ENCODE results near the gene LMF2. TPM values are rescaled to one million over a fixed set of nuclear protein-coding genes. Genes with fewer than 3 reads are reported as not detected.

LMF2 gene
- total RNA-seq, 1 donor from 2014 or later = 93.2 TPM

DNA sequence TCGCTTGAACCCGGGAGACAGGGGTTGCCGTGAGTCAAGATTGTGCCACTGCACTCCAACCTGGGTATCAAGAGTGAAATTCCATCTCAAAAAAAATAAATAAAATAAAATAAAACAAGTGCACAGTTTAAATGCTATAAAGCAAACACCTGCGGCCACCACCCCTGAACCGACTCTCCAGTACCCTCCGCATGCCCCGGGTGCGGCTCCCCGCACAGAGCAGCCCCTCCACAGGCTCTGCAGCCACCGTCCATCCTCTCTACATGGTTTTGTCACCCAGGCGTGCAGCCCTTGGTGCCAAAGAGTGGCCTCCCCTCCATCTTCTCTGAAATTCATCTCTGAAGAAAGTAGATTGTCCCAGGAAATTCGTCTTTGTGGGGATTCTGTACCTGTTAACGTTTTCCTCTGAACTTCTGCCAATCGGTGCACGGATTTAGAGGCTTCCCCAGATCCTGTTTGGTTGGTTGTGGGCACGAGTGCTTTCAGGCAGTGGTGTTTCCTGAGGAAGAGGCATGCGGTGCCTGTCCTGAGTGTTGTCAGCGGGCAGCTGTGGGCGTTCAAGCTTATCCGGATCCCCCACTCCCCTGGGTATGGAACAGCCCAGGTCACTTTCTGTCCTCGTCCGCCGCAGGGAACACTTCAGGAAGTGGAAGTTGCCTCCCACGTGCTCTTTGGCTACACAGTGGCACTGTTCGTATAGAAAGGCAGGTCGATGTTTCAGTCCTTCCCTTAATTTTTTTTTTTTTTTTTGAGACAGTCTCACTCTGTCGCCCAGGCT, 16.8 kb downstream of the LMF2 start:
- no peak for FAIRE-seq
- Mint-ChIP-seq H3K27ac (ENCODE audit: unreplicated experiment) (no peak overlapping the region), H3K4me3 (ENCODE audit: unreplicated experiment) (no peak overlapping the region), H3K9me3 (ENCODE audit: unreplicated experiment) (no peaks in the 10 kb centered on the region), H3K4me1 (ENCODE audit: low read depth, unreplicated experiment) (peaks cover 6% of the 10 kb centered on the region), H3K27me3 (ENCODE audit: low read depth, unreplicated experiment) (peaks cover 10% of the 10 kb centered on the region), H3K36me3 (ENCODE audit: low read depth, unreplicated experiment) (peaks cover 2% of the 10 kb centered on the region)
- no peak overlapping the region for H3K27ac ChIP-seq (ENCODE audit: low read depth, low read length)
- H3K4me2 ChIP-seq (ENCODE audit: low read length) = no peak overlapping the region
- H3K36me3 ChIP-seq (ENCODE audit: insufficient read depth, low read length) = no peaks in the 10 kb centered on the region
- no peaks in the 10 kb centered on the region for H4K20me1 ChIP-seq (ENCODE audit: insufficient read depth, low read length)
- H3K9ac ChIP-seq (ENCODE audit: low read length) = no peak overlapping the region
- no peak overlapping the region for H2AFZ ChIP-seq (ENCODE audit: low read depth, low read length)
- H3K4me1 ChIP-seq (ENCODE audit: insufficient read depth, low read length) = peaks cover 7% of the 10 kb centered on the region
- H3K79me2 ChIP-seq (ENCODE audit: insufficient read depth, low read length) = no peaks in the 10 kb centered on the region
- no peak for DNase-seq (ENCODE audit: low read depth)
- TF ChIP-seq EZH2 (IDR thresholded peaks at IDR 0.05; ENCODE audit: insufficient read depth, low read length) (no peak), CTCF (IDR thresholded peaks at IDR 0.05; ENCODE audit: insufficient read depth, low read depth, low read length) (no peak)
- H3K27me3 ChIP-seq (ENCODE audit: insufficient read depth, low read length) = no peaks in the 10 kb centered on the region
- H3K9me3 ChIP-seq (ENCODE audit: insufficient read depth, low read depth, low read length) = no peaks in the 10 kb centered on the region
- H3K4me3 ChIP-seq (ENCODE audit: insufficient read depth, low read depth, low read length) = no peak overlapping the region

GRCh38 chr22:50489363-50490243, 17.9 kb downstream of the LMF2 start:
- Mint-ChIP-seq H3K36me3 (ENCODE audit: low read depth, unreplicated experiment) (peaks cover 2% of the 10 kb centered on the region), H3K4me3 (ENCODE audit: unreplicated experiment) (no peak overlapping the region), H3K4me1 (ENCODE audit: low read depth, unreplicated experiment) (peaks cover 6% of the 10 kb centered on the region), H3K27ac (ENCODE audit: unreplicated experiment) (no peak overlapping the region), H3K27me3 (ENCODE audit: low read depth, unreplicated experiment) (peaks cover 7% of the 10 kb centered on the region), H3K9me3 (ENCODE audit: unreplicated experiment) (no peaks in the 10 kb centered on the region)
- Histone ChIP-seq H2AFZ (ENCODE audit: low read depth, low read length) (no peak overlapping the region), H3K4me1 (ENCODE audit: insufficient read depth, low read length) (peaks cover 7% of the 10 kb centered on the region), H3K79me2 (ENCODE audit: insufficient read depth, low read length) (no peaks in the 10 kb centered on the region), H3K9me3 (ENCODE audit: insufficient read depth, low read depth, low read length) (no peaks in the 10 kb centered on the region), H4K20me1 (ENCODE audit: insufficient read depth, low read length) (no peaks in the 10 kb centered on the region), H3K27me3 (ENCODE audit: insufficient read depth, low read length) (no peaks in the 10 kb centered on the region), H3K4me2 (ENCODE audit: low read length) (no peak overlapping the region), H3K36me3 (ENCODE audit: insufficient read depth, low read length) (no peaks in the 10 kb centered on the region), H3K9ac (ENCODE audit: low read length) (no peak overlapping the region), H3K27ac (ENCODE audit: low read depth, low read length) (no peak overlapping the region), H3K4me3 (ENCODE audit: insufficient read depth, low read depth, low read length) (no peak overlapping the region)
- FAIRE-seq (no peak), DNase-seq (ENCODE audit: low read depth) (no peak)
- TF ChIP-seq EZH2 (IDR thresholded peaks at IDR 0.05; ENCODE audit: insufficient read depth, low read length) (no peak), CTCF (IDR thresholded peaks at IDR 0.05; ENCODE audit: insufficient read depth, low read depth, low read length) (no peak)
